Measurements from ENCODE around the gene ADGRV1.

DNA sequence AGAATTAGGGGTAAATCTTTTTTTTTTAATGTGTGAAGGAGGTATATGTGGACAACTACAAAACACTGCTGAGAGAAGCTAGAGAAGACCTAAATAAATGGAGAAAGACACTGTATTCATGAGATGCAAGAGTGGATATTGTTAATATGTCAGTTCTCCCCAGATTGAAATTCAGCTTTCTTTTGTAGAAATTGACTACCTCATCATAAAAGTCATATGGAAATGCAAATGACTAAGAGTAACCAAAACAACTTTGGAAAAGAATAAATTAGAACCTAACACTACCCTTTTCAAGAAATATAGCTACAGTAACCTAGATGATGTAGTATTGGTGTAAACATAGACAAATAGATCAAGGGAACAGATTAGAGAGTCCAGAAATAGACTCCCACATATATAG lies 400.7 kb downstream of the ADGRV1 start:
- no peak for TF ChIP-seq SIN3A (IDR thresholded peaks at IDR 0.05; ENCODE audit: borderline replicate concordance, insufficient read depth, low read length)
- TF ChIP-seq POLR2AphosphoS5 (IDR thresholded peaks at IDR 0.05; ENCODE audit: low read depth, low read length): no peak
- TF ChIP-seq, protein P1, sequence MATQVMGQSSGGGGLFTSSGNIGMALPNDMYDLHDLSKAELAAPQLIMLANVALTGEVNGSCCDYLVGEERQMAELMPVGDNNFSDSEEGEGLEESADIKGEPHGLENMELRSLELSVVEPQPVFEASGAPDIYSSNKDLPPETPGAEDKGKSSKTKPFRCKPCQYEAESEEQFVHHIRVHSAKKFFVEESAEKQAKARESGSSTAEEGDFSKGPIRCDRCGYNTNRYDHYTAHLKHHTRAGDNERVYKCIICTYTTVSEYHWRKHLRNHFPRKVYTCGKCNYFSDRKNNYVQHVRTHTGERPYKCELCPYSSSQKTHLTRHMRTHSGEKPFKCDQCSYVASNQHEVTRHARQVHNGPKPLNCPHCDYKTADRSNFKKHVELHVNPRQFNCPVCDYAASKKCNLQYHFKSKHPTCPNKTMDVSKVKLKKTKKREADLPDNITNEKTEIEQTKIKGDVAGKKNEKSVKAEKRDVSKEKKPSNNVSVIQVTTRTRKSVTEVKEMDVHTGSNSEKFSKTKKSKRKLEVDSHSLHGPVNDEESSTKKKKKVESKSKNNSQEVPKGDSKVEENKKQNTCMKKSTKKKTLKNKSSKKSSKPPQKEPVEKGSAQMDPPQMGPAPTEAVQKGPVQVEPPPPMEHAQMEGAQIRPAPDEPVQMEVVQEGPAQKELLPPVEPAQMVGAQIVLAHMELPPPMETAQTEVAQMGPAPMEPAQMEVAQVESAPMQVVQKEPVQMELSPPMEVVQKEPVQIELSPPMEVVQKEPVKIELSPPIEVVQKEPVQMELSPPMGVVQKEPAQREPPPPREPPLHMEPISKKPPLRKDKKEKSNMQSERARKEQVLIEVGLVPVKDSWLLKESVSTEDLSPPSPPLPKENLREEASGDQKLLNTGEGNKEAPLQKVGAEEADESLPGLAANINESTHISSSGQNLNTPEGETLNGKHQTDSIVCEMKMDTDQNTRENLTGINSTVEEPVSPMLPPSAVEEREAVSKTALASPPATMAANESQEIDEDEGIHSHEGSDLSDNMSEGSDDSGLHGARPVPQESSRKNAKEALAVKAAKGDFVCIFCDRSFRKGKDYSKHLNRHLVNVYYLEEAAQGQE (IDR thresholded peaks at IDR 0.05; ENCODE audit: insufficient read depth in 1 of 2, low read depth in 2 of 2, low read length in 2 of 2): no peak

Data from PFSK-1 (cell line).